Measurements from ENCODE around the gene MAP3K20.
A peak's percentile ranks its signal among the peaks of the same experiment; 100 is the strongest.
"Not testable (repeated sequence)": the region's sequence is repeated elsewhere in the genome, so short reads cannot be mapped to it uniquely, and the experiment has no call there.

MAP3K20 gene

GRCh38 chr2:173075781-173076580 is at the start of gene MAP3K20:
MAP3K20 (plus strand) TSS chr2:173075846; CDS start chr2:173091032, 15,186 bp downstream.
- DNase-seq (ENCODE audit: insufficient read length, low spot score) (peak; percentile 39), FAIRE-seq (no peak)
- TF ChIP-seq POLR2A (IDR thresholded peaks at IDR 0.05; ENCODE audit: low read depth, low read length): peak; percentile 80

GRCh38 chr2:173026479-173026878 is 49.2 kb upstream of the MAP3K20 start:
- DNase-seq (ENCODE audit: insufficient read length, low spot score): no peak
- no peak for TF ChIP-seq POLR2A (IDR thresholded peaks at IDR 0.05; ENCODE audit: low read depth, low read length)
- FAIRE-seq: no peak

- DNase-seq (ENCODE audit: insufficient read length, low spot score) (peak; percentile 55), FAIRE-seq (peak; percentile 96)
- no peak for TF ChIP-seq POLR2A (IDR thresholded peaks at IDR 0.05; ENCODE audit: low read depth, low read length)
These were observed 48.2 kb upstream of the MAP3K20 start for GRCh38 chr2:173027181-173028128.

GRCh38 chr2:173028141-173028540 is 47.5 kb upstream of the MAP3K20 start:
- FAIRE-seq (peak; percentile 45), DNase-seq (ENCODE audit: insufficient read length, low spot score) (no peak)
- TF ChIP-seq POLR2A (IDR thresholded peaks at IDR 0.05; ENCODE audit: low read depth, low read length): no peak

- no peak for DNase-seq (ENCODE audit: insufficient read length, low spot score)
- no peak for FAIRE-seq
- no peak for TF ChIP-seq POLR2A (IDR thresholded peaks at IDR 0.05; ENCODE audit: low read depth, low read length)
These were observed 47.0 kb upstream of the MAP3K20 start for GRCh38 chr2:173028671-173029070.

- FAIRE-seq (no peak), DNase-seq (ENCODE audit: insufficient read length, low spot score) (no peak)
These were observed 44.8 kb upstream of the MAP3K20 start for GRCh38 chr2:173030561-173031490.

GRCh38 chr2:173032032-173032431 is 43.6 kb upstream of the MAP3K20 start:
- DNase-seq (ENCODE audit: insufficient read length, low spot score) (no peak), FAIRE-seq (no peak)
- TF ChIP-seq POLR2A (IDR thresholded peaks at IDR 0.05; ENCODE audit: low read depth, low read length): no peak

More at GRCh38 chr2:173030561-173031490, 44.8 kb upstream of the MAP3K20 start:
- no peak for TF ChIP-seq POLR2A (IDR thresholded peaks at IDR 0.05; ENCODE audit: low read depth, low read length)

GRCh38 chr2:173033084-173033483 is 42.6 kb upstream of the MAP3K20 start:
- DNase-seq (ENCODE audit: insufficient read length, low spot score) (no peak), FAIRE-seq (no peak)
- no peak for TF ChIP-seq POLR2A (IDR thresholded peaks at IDR 0.05; ENCODE audit: low read depth, low read length)

- TF ChIP-seq POLR2A (IDR thresholded peaks at IDR 0.05; ENCODE audit: low read depth, low read length): no peak
- DNase-seq (ENCODE audit: insufficient read length, low spot score) (no peak), FAIRE-seq (no peak)
These were observed 41.5 kb upstream of the MAP3K20 start for GRCh38 chr2:173034143-173034542.

GRCh38 chr2:173037245-173038120 is 38.2 kb upstream of the MAP3K20 start:
- DNase-seq (ENCODE audit: insufficient read length, low spot score) (no peak), FAIRE-seq (no peak)
- TF ChIP-seq POLR2A (IDR thresholded peaks at IDR 0.05; ENCODE audit: low read depth, low read length): no peak

GRCh38 chr2:173038257-173038656 is 37.4 kb upstream of the MAP3K20 start:
- DNase-seq (ENCODE audit: insufficient read length, low spot score); FAIRE-seq: not testable (repeated sequence)

- no peak for TF ChIP-seq POLR2A (IDR thresholded peaks at IDR 0.05; ENCODE audit: low read depth, low read length)
- FAIRE-seq (no peak), DNase-seq (ENCODE audit: insufficient read length, low spot score) (no peak)
These were observed 34.9 kb upstream of the MAP3K20 start for GRCh38 chr2:173040729-173041128.
